ENCODE results near the gene CSMD2.

- no peak for TF ChIP-seq CTCF (IDR thresholded peaks at IDR 0.05 in 4 of 5, conservative IDR thresholded peaks at IDR 0.05 in 1 of 5)
- TF ChIP-seq POLR2A (IDR thresholded peaks at IDR 0.05): no peak
These were observed 271.7 kb downstream of the CSMD2 start for GRCh38 chr1:33893147-33893830.

Data from gastrocnemius medialis (tissue), 4 donors.